Measurements from ENCODE around the gene GRID2. TPM values are rescaled to one million over a fixed set of nuclear protein-coding genes. Genes with fewer than 3 reads are reported as not detected.
"Not testable (repeated sequence)": the region's sequence is repeated elsewhere in the genome, so short reads cannot be mapped to it uniquely, and the experiment has no call there.

The GRID2 gene
- total and polyA plus RNA-seq, 2 donors (not counting 1 experiment from before 2014, with no cell fraction given), result under 0.01 to 0.02 TPM

DNA sequence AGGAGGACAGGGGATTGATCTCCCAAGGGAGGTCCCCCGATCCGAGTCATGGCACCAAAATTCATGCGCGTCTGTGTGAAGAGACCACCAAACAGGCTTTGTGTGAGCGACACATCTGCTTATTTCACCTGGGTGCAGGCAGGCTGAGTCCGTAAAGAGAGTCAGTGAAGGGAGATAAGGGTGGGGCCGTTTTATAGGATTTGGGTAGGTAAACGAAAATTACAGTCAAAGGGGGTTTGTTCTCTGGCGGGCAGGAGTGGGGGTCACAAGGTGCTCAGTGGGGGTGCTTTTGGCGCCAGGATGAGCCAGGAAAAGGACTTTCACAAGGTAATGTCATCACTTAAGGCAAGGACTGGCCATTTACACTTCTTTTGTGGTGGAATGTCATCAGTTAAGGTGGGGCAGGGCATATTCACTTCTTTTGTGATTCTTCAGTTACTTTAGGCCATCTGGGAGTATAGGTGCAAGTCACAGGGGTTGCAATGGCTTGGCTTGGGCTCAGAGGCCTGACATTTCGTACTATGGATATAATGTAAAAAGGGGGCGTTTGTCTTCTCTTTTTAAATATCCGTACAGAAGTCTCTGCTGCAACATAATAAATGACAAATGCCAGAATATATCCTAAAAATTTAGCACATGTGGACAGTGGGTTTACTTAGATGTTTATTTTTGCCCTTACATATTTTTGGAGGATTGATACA, 140.5 kb downstream of the GRID2 start:
- not testable (repeated sequence) for H3K36me3 ChIP-seq (ENCODE audit: control insufficient read depth, insufficient read depth, low read length); H2AFZ ChIP-seq (ENCODE audit: low read length); H4K20me1 ChIP-seq (ENCODE audit: control insufficient read depth, extremely low read depth, insufficient read depth, low read length); DNase-seq (ENCODE audit: low read depth in 2 of 2); H3K27ac ChIP-seq (ENCODE audit: insufficient read depth, low read length); H3K27me3 ChIP-seq (ENCODE audit: control insufficient read depth, insufficient read depth, low read length); H3K4me3 ChIP-seq (replicated peaks in 1 of 4; ENCODE audit: control extremely low read depth in 1 of 4, insufficient read depth in 1 of 4, low read depth in 3 of 4, low read length in 4 of 4); H3K9me3 ChIP-seq (ENCODE audit: control insufficient read depth, insufficient read depth, low read depth, low read length); H3K79me2 ChIP-seq (ENCODE audit: control insufficient read depth, insufficient read depth, low read length); H3K9ac ChIP-seq (ENCODE audit: insufficient read depth, low read length); H3K4me2 ChIP-seq (ENCODE audit: extremely low read depth, insufficient read depth, low read length); H3K4me1 ChIP-seq (ENCODE audit: control insufficient read depth, extremely low read depth, insufficient read depth, low read length)

DNA sequence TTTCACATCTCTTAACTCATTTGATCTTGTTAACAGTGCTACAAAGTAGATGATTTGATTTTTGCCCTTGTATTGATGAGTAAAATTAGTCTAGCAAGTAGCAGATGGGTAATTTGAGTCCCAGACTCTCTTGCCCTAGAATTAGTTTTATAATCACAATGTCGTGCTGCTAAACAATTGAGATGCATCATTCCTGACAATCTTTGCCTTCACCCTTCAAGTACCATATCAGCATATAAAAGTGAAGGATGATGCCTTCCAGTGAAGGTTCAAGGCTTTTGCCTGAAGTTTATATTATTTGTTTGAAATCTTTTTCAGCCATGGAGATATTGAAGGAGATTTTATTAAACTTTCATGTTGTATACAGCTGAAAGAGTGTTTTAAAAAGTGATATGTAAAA, 141.4 kb downstream of the GRID2 start:
- no peak for DNase-seq (ENCODE audit: low read depth in 2 of 2)
- TF ChIP-seq, protein P1, sequence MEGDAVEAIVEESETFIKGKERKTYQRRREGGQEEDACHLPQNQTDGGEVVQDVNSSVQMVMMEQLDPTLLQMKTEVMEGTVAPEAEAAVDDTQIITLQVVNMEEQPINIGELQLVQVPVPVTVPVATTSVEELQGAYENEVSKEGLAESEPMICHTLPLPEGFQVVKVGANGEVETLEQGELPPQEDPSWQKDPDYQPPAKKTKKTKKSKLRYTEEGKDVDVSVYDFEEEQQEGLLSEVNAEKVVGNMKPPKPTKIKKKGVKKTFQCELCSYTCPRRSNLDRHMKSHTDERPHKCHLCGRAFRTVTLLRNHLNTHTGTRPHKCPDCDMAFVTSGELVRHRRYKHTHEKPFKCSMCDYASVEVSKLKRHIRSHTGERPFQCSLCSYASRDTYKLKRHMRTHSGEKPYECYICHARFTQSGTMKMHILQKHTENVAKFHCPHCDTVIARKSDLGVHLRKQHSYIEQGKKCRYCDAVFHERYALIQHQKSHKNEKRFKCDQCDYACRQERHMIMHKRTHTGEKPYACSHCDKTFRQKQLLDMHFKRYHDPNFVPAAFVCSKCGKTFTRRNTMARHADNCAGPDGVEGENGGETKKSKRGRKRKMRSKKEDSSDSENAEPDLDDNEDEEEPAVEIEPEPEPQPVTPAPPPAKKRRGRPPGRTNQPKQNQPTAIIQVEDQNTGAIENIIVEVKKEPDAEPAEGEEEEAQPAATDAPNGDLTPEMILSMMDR (conservative IDR thresholded peaks at IDR 0.05 in 1 of 2, IDR thresholded peaks at IDR 0.05 in 1 of 2; ENCODE audit: low read depth in 1 of 2, low read length in 2 of 2), result no peak
- TF ChIP-seq EZH2 (IDR thresholded peaks at IDR 0.05; ENCODE audit: low read length, missing control alignments), result no peak
- Histone ChIP-seq H3K79me2 (ENCODE audit: control insufficient read depth, insufficient read depth, low read length) (no peaks in the 10 kb centered on the region), H3K4me1 (ENCODE audit: control insufficient read depth, extremely low read depth, insufficient read depth, low read length) (no peaks in the 10 kb centered on the region), H3K27me3 (ENCODE audit: control insufficient read depth, insufficient read depth, low read length) (no peaks in the 10 kb centered on the region), H3K4me3 (replicated peaks in 1 of 4; ENCODE audit: control extremely low read depth in 1 of 4, insufficient read depth in 1 of 4, low read depth in 3 of 4, low read length in 4 of 4) (no peak overlapping the region), H2AFZ (ENCODE audit: low read length) (no peak overlapping the region), H3K4me2 (ENCODE audit: extremely low read depth, insufficient read depth, low read length) (no peak overlapping the region), H3K27ac (ENCODE audit: insufficient read depth, low read length) (no peak overlapping the region), H3K9ac (ENCODE audit: insufficient read depth, low read length) (no peak overlapping the region), H3K36me3 (ENCODE audit: control insufficient read depth, insufficient read depth, low read length) (no peaks in the 10 kb centered on the region), H4K20me1 (ENCODE audit: control insufficient read depth, extremely low read depth, insufficient read depth, low read length) (no peaks in the 10 kb centered on the region), H3K9me3 (ENCODE audit: control insufficient read depth, insufficient read depth, low read depth, low read length) (no peaks in the 10 kb centered on the region)

DNA sequence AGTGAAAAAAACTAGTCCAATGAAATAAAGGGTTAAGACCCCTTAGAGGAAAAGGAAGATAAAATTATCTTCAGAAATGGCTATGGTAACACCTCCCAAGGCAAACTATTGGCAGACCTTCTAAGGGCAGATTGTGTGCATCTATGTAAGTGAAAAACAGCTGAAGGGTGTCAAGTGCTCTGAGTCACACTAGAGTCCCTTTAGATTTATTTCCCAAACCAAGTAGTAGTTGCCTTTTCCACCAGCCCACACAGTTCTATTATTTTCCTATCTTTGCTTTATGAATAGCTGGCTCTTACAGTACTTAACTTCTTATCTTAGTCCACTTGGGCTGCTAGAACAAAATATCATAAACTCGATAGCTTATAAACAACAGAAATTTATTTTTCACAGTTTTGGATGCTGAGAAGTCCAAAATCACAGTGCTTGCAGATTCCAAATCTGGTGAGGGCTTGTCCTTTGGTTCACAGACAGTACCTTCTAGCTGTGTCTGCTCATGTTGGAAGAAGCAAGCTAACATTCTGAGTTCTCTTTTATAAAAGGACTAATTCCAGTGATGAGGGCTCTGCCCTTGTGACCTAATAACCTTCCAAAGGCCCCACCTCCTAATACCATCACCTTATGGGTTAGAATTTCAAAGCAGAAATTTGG, 143.6 kb downstream of the GRID2 start:
- Histone ChIP-seq H3K9me3 (ENCODE audit: control insufficient read depth, insufficient read depth, low read depth, low read length) (no peaks in the 10 kb centered on the region), H2AFZ (ENCODE audit: low read length) (no peak overlapping the region), H3K36me3 (ENCODE audit: control insufficient read depth, insufficient read depth, low read length) (no peaks in the 10 kb centered on the region), H3K4me3 (replicated peaks in 1 of 4; ENCODE audit: control extremely low read depth in 1 of 4, insufficient read depth in 1 of 4, low read depth in 3 of 4, low read length in 4 of 4) (no peak overlapping the region), H3K79me2 (ENCODE audit: control insufficient read depth, insufficient read depth, low read length) (no peaks in the 10 kb centered on the region), H3K9ac (ENCODE audit: insufficient read depth, low read length) (no peak overlapping the region), H3K4me1 (ENCODE audit: control insufficient read depth, extremely low read depth, insufficient read depth, low read length) (no peaks in the 10 kb centered on the region), H3K4me2 (ENCODE audit: extremely low read depth, insufficient read depth, low read length) (no peak overlapping the region), H3K27ac (ENCODE audit: insufficient read depth, low read length) (no peak overlapping the region), H4K20me1 (ENCODE audit: control insufficient read depth, extremely low read depth, insufficient read depth, low read length) (no peaks in the 10 kb centered on the region), H3K27me3 (ENCODE audit: control insufficient read depth, insufficient read depth, low read length) (no peaks in the 10 kb centered on the region)
- peak; percentile 3 to 8 for DNase-seq (ENCODE audit: low read depth in 2 of 2)
- TF ChIP-seq EZH2 (IDR thresholded peaks at IDR 0.05; ENCODE audit: low read length, missing control alignments), result no peak
- TF ChIP-seq, protein P1 (conservative IDR thresholded peaks at IDR 0.05 in 1 of 2, IDR thresholded peaks at IDR 0.05 in 1 of 2; ENCODE audit: low read depth in 1 of 2, low read length in 2 of 2), result no peak

DNA sequence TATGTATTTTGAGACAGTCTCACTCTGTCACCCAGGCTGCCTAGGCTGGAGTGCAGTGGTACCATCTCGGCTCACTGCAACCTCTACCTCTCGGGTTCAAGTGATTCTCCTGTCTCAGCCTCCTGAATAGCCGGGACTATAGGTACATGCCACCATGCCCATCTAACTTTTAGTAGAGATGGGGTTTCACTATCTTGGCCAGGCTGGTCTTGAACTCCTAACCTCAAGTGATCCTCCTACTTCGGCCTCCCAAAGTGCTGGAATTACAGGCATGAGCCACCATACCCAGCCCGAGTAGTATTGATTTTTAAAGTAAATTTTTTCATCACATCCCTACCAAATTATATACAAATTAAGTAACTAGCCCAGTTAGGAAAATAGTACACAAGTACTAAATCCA, 144.4 kb downstream of the GRID2 start:
- H2AFZ ChIP-seq (ENCODE audit: low read length); H3K36me3 ChIP-seq (ENCODE audit: control insufficient read depth, insufficient read depth, low read length); H3K4me3 ChIP-seq (replicated peaks in 1 of 4; ENCODE audit: control extremely low read depth in 1 of 4, insufficient read depth in 1 of 4, low read depth in 3 of 4, low read length in 4 of 4); H3K27ac ChIP-seq (ENCODE audit: insufficient read depth, low read length); H3K9me3 ChIP-seq (ENCODE audit: control insufficient read depth, insufficient read depth, low read depth, low read length); H3K4me2 ChIP-seq (ENCODE audit: extremely low read depth, insufficient read depth, low read length); H3K79me2 ChIP-seq (ENCODE audit: control insufficient read depth, insufficient read depth, low read length); H4K20me1 ChIP-seq (ENCODE audit: control insufficient read depth, extremely low read depth, insufficient read depth, low read length); H3K9ac ChIP-seq (ENCODE audit: insufficient read depth, low read length); DNase-seq (ENCODE audit: low read depth in 2 of 2); H3K4me1 ChIP-seq (ENCODE audit: control insufficient read depth, extremely low read depth, insufficient read depth, low read length); H3K27me3 ChIP-seq (ENCODE audit: control insufficient read depth, insufficient read depth, low read length): not testable (repeated sequence)

Measured in fibroblast of lung (primary cell).